K562 (cell line): ENCODE measurements around the gene PSRC1. TPM values are rescaled to one million over a fixed set of nuclear protein-coding genes. Genes with fewer than 3 reads are reported as not detected.

ENCODE experiments used
- ARID2 ChIP-seq: fragments of 450-650 bp; IDR thresholded peaks from 2 replicates; pipeline ENCODE4 v1.6.1; 2017; ENCODE audit warnings: antibody characterized with exemption, mild to moderate bottlenecking
- CBX1 ChIP-seq: sonication (generic); IDR thresholded peaks from 2 replicates; pipeline ENCODE4 v1.6.1; 2016; ENCODE audit warnings: antibody characterized with exemption, low read depth, mild to moderate bottlenecking
- DEAF1 ChIP-seq: fragments of 450-650 bp; formaldehyde crosslinking; IDR thresholded peaks from 2 replicates; pipeline ENCODE4 v1.4.0; 2020; ENCODE audit warnings: mild to moderate bottlenecking, moderate library complexity
- DPF2 ChIP-seq: fragments of 450-650 bp; IDR thresholded peaks from 2 replicates; pipeline ENCODE4 v1.6.1; 2016
- ELK3 ChIP-seq: fragments of 450-650 bp; formaldehyde crosslinking; IDR thresholded peaks from 2 replicates; pipeline ENCODE4 v1.4.0; 2020; ENCODE audit warnings: mild to moderate bottlenecking
- EZH2 ChIP-seq: IDR thresholded peaks from 2 replicates; pipeline ENCODE4 v1.6.1; 2012; ENCODE audit warnings: low read depth, mild to moderate bottlenecking, inconsistent platforms, low read length, borderline replicate concordance
- FOXJ3 ChIP-seq: sonication (generic); formaldehyde crosslinking; IDR thresholded peaks from 2 replicates; pipeline ENCODE4 v1.4.0; 2020; ENCODE audit warnings: mild to moderate bottlenecking, missing genetic modification reagents
- KLF13 ChIP-seq: fragments of 450-650 bp; IDR thresholded peaks from 2 replicates; pipeline ENCODE4 v1.6.1; 2016; ENCODE audit warnings: missing genetic modification characterization, low read depth, mild to moderate bottlenecking, missing compliant biosample characterization, moderate library complexity, borderline replicate concordance
- LARP7 ChIP-seq: fragments of 450-650 bp; IDR thresholded peaks from 2 replicates; pipeline ENCODE4 v1.6.1; 2016
- MECOM ChIP-seq: fragments of 250-450 bp; sonication (Bioruptor Pico); IDR thresholded peaks from 2 replicates; pipeline ENCODE4 v1.8.0; 2022; ENCODE audit warnings: inconsistent platforms
- NRF1 ChIP-seq, 2 experiments: fragments of 450-650 bp; IDR thresholded peaks in 1 of 2; conservative IDR thresholded peaks in 1 of 2; 2 replicates each; pipeline ENCODE4 v1.6.1; 2014; ENCODE audit warnings: mild to moderate bottlenecking in 2 of 2
- PHF21A ChIP-seq: fragments of 450-650 bp; IDR thresholded peaks from 2 replicates; pipeline ENCODE4 v1.6.1; 2017; ENCODE audit warnings: low read depth, borderline replicate concordance
- TAF7 ChIP-seq: fragments of 450-650 bp; IDR thresholded peaks from 2 replicates; pipeline ENCODE4 v1.6.1; 2016; ENCODE audit warnings: missing genetic modification characterization, missing compliant biosample characterization
- TEAD4 ChIP-seq, 2 experiments: sonication (generic) in 1 of 2; formaldehyde crosslinking in 1 of 2; IDR thresholded peaks; 2 replicates each; pipeline versions ENCODE4 v1.6.1 to v1.8.0; 2012 to 2022; ENCODE audit warnings: borderline replicate concordance in 1 of 2, inconsistent platforms in 1 of 2, low read length in 1 of 2, mild to moderate bottlenecking in 1 of 2, missing genetic modification reagents in 1 of 2
- ZBED1 ChIP-seq: IDR thresholded peaks from 2 replicates; pipeline ENCODE4 v1.6.1; 2014
- ZBTB5 ChIP-seq: fragments of 450-650 bp; IDR thresholded peaks from 2 replicates; pipeline ENCODE4 v1.6.1; 2017; ENCODE audit warnings: antibody characterized with exemption
- ZNF224 ChIP-seq: sonication (generic); formaldehyde crosslinking; IDR thresholded peaks from 2 replicates; pipeline ENCODE4 v1.8.0; 2022; ENCODE audit warnings: mild to moderate bottlenecking, missing genetic modification reagents
- ZNF512 ChIP-seq: IDR thresholded peaks from 2 replicates; pipeline ENCODE4 v1.6.1; 2016; ENCODE audit warnings: missing genetic modification characterization, missing compliant biosample characterization
- ZNF551 ChIP-seq: fragments of 250-450 bp; sonication (Bioruptor Pico); IDR thresholded peaks from 2 replicates; pipeline ENCODE4 v1.5.0; 2021; ENCODE audit warnings: mild to moderate bottlenecking, moderate library complexity
- ZNF589 ChIP-seq: fragments of 200-800 bp; sonication (Bioruptor generic); IDR thresholded peaks from 2 replicates; pipeline ENCODE4 v1.6.1; 2016; ENCODE audit warnings: low read depth, missing genetic modification characterization, missing compliant biosample characterization
- ZNF830 ChIP-seq: fragments of 250-450 bp; sonication (Bioruptor Pico); IDR thresholded peaks from 2 replicates; pipeline ENCODE4 v1.5.0; 2021; ENCODE audit warnings: mild to moderate bottlenecking
- polyA plus RNA-seq, 8 experiments: library from polyadenylated mRNA; depleted of rRNA in 4 of 8; stranded (reverse) in 5 of 8; unstranded in 3 of 8; fragments of >200 nt; fragmentation: Nextera tagmentation in 2 of 8; fragmentation: Illumina TruSeq in 1 of 8; extraction: Ambion mirVana in 2 of 8; extraction: Trizol in 1 of 8; gene quantifications; 2 replicates each; pipeline versions ENCODE4 v1.2.1 to v1.2.3, GENCODE V29; 2011 to 2014; ENCODE audit warnings: inconsistent platforms in 1 of 8, missing spikeins in 1 of 8
- total RNA-seq, 7 experiments: library from RNA; depleted of rRNA in 6 of 7; stranded (reverse); fragments of >200 nt in 6 of 7; fragmentation: Illumina TruSeq in 2 of 7; extraction: Trizol in 2 of 7; gene quantifications; 2 replicates each; pipeline versions ENCODE4 v1.2.1 to v1.2.3, GENCODE V29; 2011 to 2021; ENCODE audit warnings: low replicate concordance in 1 of 7

Gene PSRC1
- total and polyA plus RNA-seq, 9 of the 15 experiments (the other 6 are each of a cell fraction or from before 2014, with no cell fraction given): 6.5 to 65.2 (median 39.3) TPM

- TF ChIP-seq TEAD4 (IDR thresholded peaks at IDR 0.05; ENCODE audit: low read length): no peak
- no peak; the same call in 1 of the 2 replicates for TF ChIP-seq TEAD4 (CRISPR knock-in tag; IDR thresholded peaks at IDR 0.05; ENCODE audit: borderline replicate concordance)
- no peak for TF ChIP-seq MECOM
- no peak for TF ChIP-seq ZBTB5
- 0 out of 2 replicates have a peak, but pooled peaks have one; percentile 70 for TF ChIP-seq ZBED1
- peak; percentile 98 for TF ChIP-seq ARID2
- TF ChIP-seq DPF2: 0 out of 2 replicates have a peak, but pooled peaks have one; percentile 27
- no peak for TF ChIP-seq FOXJ3 (CRISPR knock-in tag)
- no peak for TF ChIP-seq LARP7
- TF ChIP-seq ZNF551 (CRISPR knock-in tag): no peak
- TF ChIP-seq CBX1: 0 out of 2 replicates have a peak, but pooled peaks have one; percentile 54
- no peak for TF ChIP-seq ZNF512 (tag)
- TF ChIP-seq NRF1 (conservative IDR thresholded peaks at IDR 0.05 in 1 of 2, IDR thresholded peaks at IDR 0.05 in 1 of 2): peak; percentile 34 to 56; a peak in 3 of 4 replicates
- no peak for TF ChIP-seq ZNF830 (CRISPR knock-in tag)
- TF ChIP-seq DEAF1: peak; percentile 95
- 0 out of 2 replicates have a peak, but pooled peaks have one; percentile 61 for TF ChIP-seq PHF21A
- TF ChIP-seq ELK3 (CRISPR knock-in tag): no peak
- no peak for TF ChIP-seq EZH2
- TF ChIP-seq ZNF224 (CRISPR knock-in tag): peak; percentile 61; the same call in 1 of the 2 replicates
- 0 out of 2 replicates have a peak, but pooled peaks have one; percentile 32 for TF ChIP-seq ZNF589 (CRISPR knock-in tag)
- TF ChIP-seq TAF7: no peak
- TF ChIP-seq KLF13 (tag): peak; percentile 79; the same call in 1 of the 2 replicates
These were observed 19.2 kb downstream of the PSRC1 start (continued) for GRCh38 chr1:109263597-109264378.
